Spleen (tissue), 11 donors: ENCODE data around the gene DLGAP3. TPM values are rescaled to one million over a fixed set of nuclear protein-coding genes. Genes with fewer than 3 reads are reported as not detected.

ENCODE experiments used
- DNase-seq: peaks from one replicate; pipeline ENCODE4 v3.0.0-alpha.2; 2020
- H3K27ac ChIP-seq, 8 donors: fragments of 200-600 bp; sonication (generic) in 7 of 8; 1 replicate in 4 of 8; 2 replicates in 4 of 8; pipeline versions ENCODE4 v1.5.0 to v1.8.0; 2016 to 2021; ENCODE audit warnings: inconsistent platforms in 4 of 8, mild to moderate bottlenecking in 4 of 8, moderate library complexity in 1 of 8
- H3K27me3 ChIP-seq, 7 donors: fragments of 200-600 bp; sonication (generic) in 6 of 7; replicated peaks in 1 of 7; 1 replicate in 4 of 7; 2 replicates in 3 of 7; pipeline versions ENCODE4 v1.5.0 to v1.8.0; 2016 to 2021; ENCODE audit warnings: inconsistent platforms in 3 of 7, mild to moderate bottlenecking in 1 of 7
- H3K36me3 ChIP-seq, 6 donors: fragments of 200-600 bp; sonication (generic) in 5 of 6; 1 replicate in 4 of 6; 2 replicates in 2 of 6; pipeline versions ENCODE4 v1.5.0 to v1.8.0; 2016 to 2021; ENCODE audit warnings: inconsistent platforms in 2 of 6
- H3K4me1 ChIP-seq, 6 donors: fragments of 200-600 bp; sonication (generic) in 5 of 6; 1 replicate in 3 of 6; 2 replicates in 3 of 6; pipeline versions ENCODE4 v1.5.0 to v1.8.0; 2016 to 2021; ENCODE audit warnings: inconsistent platforms in 3 of 6
- H3K4me3 ChIP-seq, 8 donors: fragments of 200-600 bp; sonication (generic) in 7 of 8; 1 replicate in 4 of 8; 2 replicates in 4 of 8; pipeline versions ENCODE4 v1.5.0 to v1.8.0; 2016 to 2021; ENCODE audit warnings: inconsistent platforms in 4 of 8, mild to moderate bottlenecking in 4 of 8, moderate library complexity in 2 of 8
- H3K9me3 ChIP-seq, 8 donors: fragments of 200-600 bp; sonication (generic) in 7 of 8; 1 replicate in 4 of 8; 2 replicates in 4 of 8; pipeline versions ENCODE4 v1.5.0 to v1.8.0; 2016 to 2021; ENCODE audit warnings: inconsistent platforms in 4 of 8
- CTCF ChIP-seq, 11 experiments: fragments of 200-600 bp in 7 of 11; fragments of 450-650 bp in 4 of 11; sonication (generic) in 4 of 11; IDR thresholded peaks in 8 of 11; conservative IDR thresholded peaks in 3 of 11; 1 replicate in 7 of 11; 2 replicates in 4 of 11; pipeline versions ENCODE4 v1.4.0 to v1.8.0; 2016 to 2021; ENCODE audit warnings: antibody characterized with exemption in 11 of 11, inconsistent platforms in 4 of 11, mild to moderate bottlenecking in 1 of 11
- POLR2A ChIP-seq, 3 donors: fragments of 450-650 bp; IDR thresholded peaks; one replicate each; pipeline ENCODE4 v1.5.1; 2017; ENCODE audit warnings: antibody characterized with exemption in 3 of 3, mild to moderate bottlenecking in 1 of 3
- POLR2AphosphoS5 ChIP-seq, 3 donors: sonication (generic); formaldehyde crosslinking; IDR thresholded peaks; one replicate each; pipeline ENCODE4 v1.5.1; 2017; ENCODE audit warnings: antibody characterized with exemption in 3 of 3
- WGBS, 5 donors: extraction: QIAGEN DNeasy Blood & Tissue Kit in 3 of 5; methylation state at CpG; one replicate each; pipeline versions ENCODE4 v1.1.5 to v1.1.7; 2013 to 2018; 5-methylcytosine and 5-hydroxymethylcytosine counted together
- intact Hi-C: fragments of 100-400 bp; cut with DNase I; formaldehyde crosslinking; loops from one replicate; pipeline ENCODE4 v1.15.0; 2023; ENCODE audit warnings: low total_unique reads
- polyA plus RNA-seq, 3 donors: library from polyadenylated mRNA; stranded (reverse); fragments of 200-250 nt; gene quantifications; one replicate each; pipeline ENCODE4 v1.2.1, GENCODE V29; 2013
- total RNA-seq, 7 donors: library from RNA; depleted of rRNA in 3 of 7; stranded (reverse); fragments of >200 nt in 3 of 7; fragmentation: NEBNext Ultra II Directional in 4 of 7; extraction: Animal tissue kit (Norgen Biotek cat#: 25700) in 4 of 7; gene quantifications; one replicate each; pipeline versions ENCODE4 v1.1.0 to v1.2.1, GENCODE V29; 2016 to 2021
- donor health status: healthy with polysubstance abuse.
- donor health status: DM: no; HTN: no; CAD: no; lungs with moderate emphysema.
- donor health status: DM: no; HTN: no; CAD: no.
- donor health status: Bipolar disorder and iron deficiency.
- donor health status: healthy.
- donor health status: DM: no; HTN: no; CAD: no.
- donor health status: DM: yes; HTN: yes; CAD: no.

The DLGAP3 gene
- total and polyA plus RNA-seq, 10 donors: 0.54 to 4.3 (median 1.9) TPM

GRCh38 chr1:34977210-34977471 lies 47.7 kb upstream of the DLGAP3 start:
- no peak overlapping the region for H3K4me3 ChIP-seq
- H3K27me3 ChIP-seq: peaks cover 0 to 3% (median 0%) of the 10 kb centered on the region in 7 donors
- peaks cover 0 to 47% (median 2%) of the 10 kb centered on the region in 6 donors for H3K36me3 ChIP-seq
- no peak for DNase-seq
- H3K27ac ChIP-seq: no peak overlapping the region
- no peaks in the 10 kb centered on the region for H3K9me3 ChIP-seq
- H3K4me1 ChIP-seq: peaks cover 0 to 20% (median 6%) of the 10 kb centered on the region in 6 donors
- intact Hi-C loops: no loop called here
- 93 to 98% (median 95%) methylated on average over 8 to 13 of the region's 13 CpGs for WGBS, 5 donors
- TF ChIP-seq POLR2AphosphoS5 (IDR thresholded peaks at IDR 0.05): peak in 2 of 3 donors; percentile 11 to 24
- no peak for TF ChIP-seq CTCF (IDR thresholded peaks at IDR 0.05 in 8 of 11, conservative IDR thresholded peaks at IDR 0.05 in 3 of 11)

- intact Hi-C loops: no loop called here
- no peak overlapping the region for H3K4me3 ChIP-seq
- peaks cover 0 to 42% (median 2%) of the 10 kb centered on the region in 6 donors for H3K36me3 ChIP-seq
- H3K27me3 ChIP-seq: peaks cover 0 to 3% (median 0%) of the 10 kb centered on the region in 7 donors
- no peaks in the 10 kb centered on the region for H3K9me3 ChIP-seq
- 87 to 92% (median 89%) methylated on average over 56 to 72 of the region's 72 CpGs for WGBS, 5 donors
- DNase-seq: no peak
- no peak overlapping the region for H3K27ac ChIP-seq
- peaks cover 0 to 14% (median 2%) of the 10 kb centered on the region in 6 donors for H3K4me1 ChIP-seq
- no peak for TF ChIP-seq POLR2A (IDR thresholded peaks at IDR 0.05)
- peak in 1 of 3 donors; percentile 40 for TF ChIP-seq POLR2AphosphoS5 (IDR thresholded peaks at IDR 0.05)
These were observed 47.1 kb upstream of the DLGAP3 start for GRCh38 chr1:34976384-34977209.

- Histone ChIP-seq H3K4me1 (peaks cover 0 to 6% (median under 1%) of the 10 kb centered on the region in 6 donors), H3K4me3 (no peak overlapping the region), H3K27ac (no peak overlapping the region), H3K27me3 (peaks cover 0 to 3% (median 0%) of the 10 kb centered on the region in 7 donors), H3K9me3 (no peaks in the 10 kb centered on the region), H3K36me3 (peaks cover 0 to 34% (median 2%) of the 10 kb centered on the region in 6 donors)
- WGBS, 5 donors: 83 to 90% (median 84%) methylated on average over 6 of the region's 6 CpGs
- TF ChIP-seq POLR2AphosphoS5 (IDR thresholded peaks at IDR 0.05): no peak
- no peak for TF ChIP-seq POLR2A (IDR thresholded peaks at IDR 0.05)
- TF ChIP-seq CTCF (IDR thresholded peaks at IDR 0.05 in 8 of 11, conservative IDR thresholded peaks at IDR 0.05 in 3 of 11): no peak
- no peak for DNase-seq
- intact Hi-C loops: no loop called here
These were observed 46.3 kb upstream of the DLGAP3 start for GRCh38 chr1:34975771-34976170.

DNA sequence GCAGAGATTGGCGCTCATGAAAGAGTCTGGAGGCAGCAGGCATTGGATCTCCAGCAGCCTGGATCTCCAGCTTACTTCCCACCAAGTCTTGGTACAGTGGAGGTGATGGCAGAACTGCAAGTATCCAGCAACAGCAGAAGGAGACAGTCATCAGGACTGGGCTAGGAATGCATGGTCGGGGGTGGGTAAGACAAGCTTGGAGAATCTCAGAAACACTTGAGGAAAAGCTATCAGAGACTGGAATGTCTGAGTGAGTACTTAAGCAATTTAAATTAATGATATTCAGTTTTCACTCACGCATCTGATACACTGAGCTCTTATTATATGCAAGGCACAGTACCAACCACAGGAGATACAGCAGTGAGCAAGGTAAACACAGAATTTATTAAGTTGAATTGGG lies 45.9 kb upstream of the DLGAP3 start:
- no peak for DNase-seq

More for the DNA sequence above, 45.9 kb upstream of the DLGAP3 start:
- Histone ChIP-seq H3K36me3 (peaks cover 0 to 29% (median 2%) of the 10 kb centered on the region in 6 donors), H3K27me3 (peaks cover 0 to 3% (median 0%) of the 10 kb centered on the region in 7 donors), H3K4me3 (no peak overlapping the region), H3K9me3 (no peaks in the 10 kb centered on the region), H3K4me1 (peaks cover 0 to 2% (median 0%) of the 10 kb centered on the region in 6 donors), H3K27ac (no peak overlapping the region)
- intact Hi-C loops: no loop called here
- WGBS, 5 donors: 88 to 97% (median 95%) methylated on average over 3 of the region's 3 CpGs
- TF ChIP-seq POLR2A (IDR thresholded peaks at IDR 0.05) (no peak), POLR2AphosphoS5 (IDR thresholded peaks at IDR 0.05) (no peak), CTCF (IDR thresholded peaks at IDR 0.05 in 8 of 11, conservative IDR thresholded peaks at IDR 0.05 in 3 of 11) (no peak)
